Stomach (tissue), 4 donors: Measurements from ENCODE around the gene TMEM247.

Source experiments
- EP300 ChIP-seq: sonication (generic); formaldehyde crosslinking; IDR thresholded peaks from one replicate; pipeline ENCODE4 v1.6.1; 2017; ENCODE audit warnings: antibody characterized with exemption
- POLR2AphosphoS5 ChIP-seq, 3 donors: sonication (generic); formaldehyde crosslinking; IDR thresholded peaks; one replicate each; pipeline ENCODE4 v1.6.1; 2016; ENCODE audit warnings: antibody characterized with exemption in 3 of 3
- TF ChIP-seq, protein P1 (sequence below), 7 experiments: fragments of 450-650 bp in 4 of 7; fragments of 200-600 bp in 3 of 7; sonication (generic) in 3 of 7; IDR thresholded peaks; one replicate each; pipeline ENCODE4 v1.5.1; 2016 to 2019; ENCODE audit warnings: antibody characterized with exemption in 7 of 7, control low read depth in 2 of 7, mild to moderate bottlenecking in 1 of 7

DNA sequence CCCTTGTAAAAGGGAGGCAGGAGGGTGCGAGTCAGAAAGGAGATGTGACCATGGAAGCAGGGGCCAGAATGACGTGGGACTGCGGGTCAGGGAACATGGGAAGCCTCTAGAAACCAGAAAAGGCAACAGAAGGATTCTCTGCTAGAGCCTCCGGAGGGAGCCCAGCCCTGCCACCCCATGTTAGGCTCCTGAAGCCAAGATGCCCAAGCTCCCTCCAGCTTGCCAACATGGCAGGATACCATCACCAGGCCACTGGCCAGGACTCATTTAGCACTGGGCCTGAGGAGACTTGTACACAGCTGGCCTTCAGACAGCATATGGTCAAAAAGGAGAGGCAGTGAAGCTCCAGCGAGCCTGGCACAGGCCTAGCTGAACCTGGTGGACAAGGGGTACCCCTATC is 5.6 kb downstream of the TMEM247 start:
- TF ChIP-seq POLR2AphosphoS5 (IDR thresholded peaks at IDR 0.05) = no peak
- TF ChIP-seq, protein P1, sequence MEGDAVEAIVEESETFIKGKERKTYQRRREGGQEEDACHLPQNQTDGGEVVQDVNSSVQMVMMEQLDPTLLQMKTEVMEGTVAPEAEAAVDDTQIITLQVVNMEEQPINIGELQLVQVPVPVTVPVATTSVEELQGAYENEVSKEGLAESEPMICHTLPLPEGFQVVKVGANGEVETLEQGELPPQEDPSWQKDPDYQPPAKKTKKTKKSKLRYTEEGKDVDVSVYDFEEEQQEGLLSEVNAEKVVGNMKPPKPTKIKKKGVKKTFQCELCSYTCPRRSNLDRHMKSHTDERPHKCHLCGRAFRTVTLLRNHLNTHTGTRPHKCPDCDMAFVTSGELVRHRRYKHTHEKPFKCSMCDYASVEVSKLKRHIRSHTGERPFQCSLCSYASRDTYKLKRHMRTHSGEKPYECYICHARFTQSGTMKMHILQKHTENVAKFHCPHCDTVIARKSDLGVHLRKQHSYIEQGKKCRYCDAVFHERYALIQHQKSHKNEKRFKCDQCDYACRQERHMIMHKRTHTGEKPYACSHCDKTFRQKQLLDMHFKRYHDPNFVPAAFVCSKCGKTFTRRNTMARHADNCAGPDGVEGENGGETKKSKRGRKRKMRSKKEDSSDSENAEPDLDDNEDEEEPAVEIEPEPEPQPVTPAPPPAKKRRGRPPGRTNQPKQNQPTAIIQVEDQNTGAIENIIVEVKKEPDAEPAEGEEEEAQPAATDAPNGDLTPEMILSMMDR (IDR thresholded peaks at IDR 0.05) = no peak
- TF ChIP-seq EP300 = no peak
